BJ (cell line): ENCODE measurements around the gene NT5C. TPM values are rescaled to one million over a fixed set of nuclear protein-coding genes. Genes with fewer than 3 reads are reported as not detected.
A peak's percentile ranks its signal among the peaks of the same experiment; 100 is the strongest.

Experiments used
- CTCF ChIA-PET: fragments of 350-600 bp; formaldehyde crosslinking; extraction: SDS; loops from one replicate; lab custom pipeline; 2021; ENCODE audit warnings: antibody characterized with exemption, inconsistent platforms; lab: Yijun Ruan, JAX
- POLR2A ChIA-PET: fragments of 300-600 bp; sonication (Branson Sonifier 250); formaldehyde crosslinking; extraction: SDS; loops from one replicate; lab custom pipeline; 2021; ENCODE audit warnings: antibody characterized with exemption; lab: Charles Lee
- DNase-seq: peaks from one replicate; pipeline ENCODE4 v3.0.0-alpha.2; 2011; ENCODE audit warnings: low read depth
- H3K27me3 ChIP-seq: 2 replicates; pipeline ENCODE4 v1.6.0; 2011; ENCODE audit warnings: low read length; ENCODE audit not compliant: control insufficient read depth, insufficient read depth
- H3K36me3 ChIP-seq: 2 replicates; pipeline ENCODE4 v1.5.1; 2011; ENCODE audit warnings: low read length; ENCODE audit not compliant: control insufficient read depth, insufficient read depth
- H3K4me3 ChIP-seq: 2 replicates; pipeline ENCODE4 v1.5.1; 2011; ENCODE audit warnings: low read depth, mild to moderate bottlenecking, control low read depth, low read length
- CTCF ChIP-seq: IDR thresholded peaks from 2 replicates; pipeline ENCODE4 v1.5.1; 2011; ENCODE audit warnings: low read depth, mild to moderate bottlenecking, control low read depth, inconsistent platforms, low read length, moderate library complexity; ENCODE audit not compliant: insufficient read depth
- polyA plus RNA-seq: library from polyadenylated mRNA; depleted of rRNA; stranded (reverse); fragments of >200 nt; gene quantifications from 2 replicates; pipeline ENCODE4 v1.2.3, GENCODE V29; 2011

The NT5C gene
- polyA plus RNA-seq, 1 experiment, result 61.8 TPM

- ChIA-PET POLR2A (interaction anchor here (0.5 to 1.3 kb wide), 5 partner anchors 9 to 114 kb away, joined by 3 to 8 read pairs (median 5); no protein-coding TSS in a partner anchor), CTCF (interaction anchor here (0.5 to 1.4 kb wide), 10 partner anchors 10 to 114 kb away, joined by 3 to 7 read pairs (median 4); partner anchors contain the start of gene NT5C)
- peak; percentile 72 for DNase-seq
- H3K36me3 ChIP-seq, result no peaks in the 10 kb centered on the region
- TF ChIP-seq CTCF, result no peak
- no peaks in the 10 kb centered on the region for H3K27me3 ChIP-seq
- peak within 1 kb of the TSS; percentile 69 for H3K4me3 ChIP-seq
Observed at GRCh38 chr17:75087558-75088453, 43.7 kb downstream of the NT5C start, which contains the start of gene SLC16A5. Gene SLC16A5, plus strand, starts transcription at chr17:75087954. Its CDS starts 5,683 bp downstream, at chr17:75093637.

GRCh38 chr17:75087182-75087557, 44.4 kb downstream of the NT5C start:
- Histone ChIP-seq H3K27me3 (no peaks in the 10 kb centered on the region), H3K36me3 (no peaks in the 10 kb centered on the region), H3K4me3 (peak overlapping the region; percentile 69)
- TF ChIP-seq CTCF, result no peak
- ChIA-PET POLR2A (interaction anchor here (0.9 to 1.3 kb wide), 2 partner anchors 9 to 28 kb away, joined by 4 to 5 read pairs; no protein-coding TSS in a partner anchor), CTCF (interaction anchor here (0.5 to 1.4 kb wide), 6 partner anchors 10 to 115 kb away, joined by 3 to 7 read pairs (median 4); no protein-coding TSS in a partner anchor)
- DNase-seq, result no peak

GRCh38 chr17:75086496-75087181, 44.9 kb downstream of the NT5C start:
- no peaks in the 10 kb centered on the region for H3K36me3 ChIP-seq
- H3K4me3 ChIP-seq, result no peak overlapping the region
- POLR2A ChIA-PET, result no interaction called here
- no peak for TF ChIP-seq CTCF
- DNase-seq, result no peak
- CTCF ChIA-PET, result interaction anchor here (1.3 to 1.4 kb wide), 3 partner anchors 19 to 115 kb away, joined by 3 to 7 read pairs (median 4); no protein-coding TSS in a partner anchor
- no peaks in the 10 kb centered on the region for H3K27me3 ChIP-seq

- CTCF ChIA-PET, result interaction anchor here (1.0 to 1.2 kb wide), 2 partner anchors 16 to 22 kb away, joined by 4 to 5 read pairs; no protein-coding TSS in a partner anchor
- no peak overlapping the region for H3K4me3 ChIP-seq
- no peak for DNase-seq
- POLR2A ChIA-PET, result no interaction called here
- TF ChIP-seq CTCF, result no peak
- H3K27me3 ChIP-seq, result no peaks in the 10 kb centered on the region
- H3K36me3 ChIP-seq, result no peaks in the 10 kb centered on the region
Observed at GRCh38 chr17:75084039-75084660, 47.4 kb downstream of the NT5C start.
